DMS153 treated with DMSO at 0.1 percent for 48 hours (cell line): ENCODE results near the gene IMPDH1.

Experiments
- DNase-seq: peaks from one replicate; lab custom pipeline; 2025; ENCODE audit not compliant: unreplicated experiment; lab: John Stamatoyannopoulos, UW

Gene IMPDH1

DNA sequence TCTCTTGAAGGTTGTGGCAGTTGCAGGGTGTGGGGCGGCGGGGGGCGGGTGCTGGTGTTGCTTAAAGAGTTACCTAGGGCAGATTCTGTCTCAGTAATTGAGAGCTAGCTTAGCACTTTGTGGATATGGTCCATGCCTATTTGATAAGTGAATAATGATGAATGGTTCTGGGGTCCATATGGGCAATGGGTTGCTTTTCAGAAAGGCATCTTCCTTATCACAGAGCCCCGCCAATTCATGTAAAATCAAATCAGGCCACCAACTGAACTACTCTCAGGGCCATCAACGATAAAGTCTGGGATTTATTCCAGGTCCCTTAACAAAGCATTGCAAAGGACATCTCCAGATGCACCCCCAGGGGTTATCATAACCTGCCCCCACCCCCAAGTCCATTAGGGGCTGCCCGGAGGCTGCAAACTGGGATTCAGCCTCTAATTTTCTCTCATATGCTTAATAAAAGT lies 46.5 kb downstream of the IMPDH1 start:
- no peak for DNase-seq

DNA sequence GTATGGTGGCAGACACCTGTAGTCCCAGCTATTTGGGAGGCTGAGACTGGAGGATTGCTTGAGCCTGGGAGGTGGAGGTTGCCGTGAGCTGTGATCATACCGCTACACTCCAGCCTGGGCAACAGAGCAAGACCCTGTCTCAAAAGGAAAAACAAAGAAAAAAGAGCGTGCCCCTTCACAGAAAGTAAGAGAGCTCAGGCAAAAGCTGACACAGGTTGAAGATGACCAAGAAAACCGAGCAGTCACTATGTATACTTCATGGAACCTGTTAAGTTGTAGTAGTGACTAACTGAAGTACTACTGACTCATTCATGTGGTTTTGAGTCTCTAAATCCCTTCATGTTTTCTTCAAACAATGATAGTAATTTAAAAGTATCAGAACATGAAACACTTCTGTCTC lies 47.1 kb downstream of the IMPDH1 start:
- DNase-seq: no peak

DNA sequence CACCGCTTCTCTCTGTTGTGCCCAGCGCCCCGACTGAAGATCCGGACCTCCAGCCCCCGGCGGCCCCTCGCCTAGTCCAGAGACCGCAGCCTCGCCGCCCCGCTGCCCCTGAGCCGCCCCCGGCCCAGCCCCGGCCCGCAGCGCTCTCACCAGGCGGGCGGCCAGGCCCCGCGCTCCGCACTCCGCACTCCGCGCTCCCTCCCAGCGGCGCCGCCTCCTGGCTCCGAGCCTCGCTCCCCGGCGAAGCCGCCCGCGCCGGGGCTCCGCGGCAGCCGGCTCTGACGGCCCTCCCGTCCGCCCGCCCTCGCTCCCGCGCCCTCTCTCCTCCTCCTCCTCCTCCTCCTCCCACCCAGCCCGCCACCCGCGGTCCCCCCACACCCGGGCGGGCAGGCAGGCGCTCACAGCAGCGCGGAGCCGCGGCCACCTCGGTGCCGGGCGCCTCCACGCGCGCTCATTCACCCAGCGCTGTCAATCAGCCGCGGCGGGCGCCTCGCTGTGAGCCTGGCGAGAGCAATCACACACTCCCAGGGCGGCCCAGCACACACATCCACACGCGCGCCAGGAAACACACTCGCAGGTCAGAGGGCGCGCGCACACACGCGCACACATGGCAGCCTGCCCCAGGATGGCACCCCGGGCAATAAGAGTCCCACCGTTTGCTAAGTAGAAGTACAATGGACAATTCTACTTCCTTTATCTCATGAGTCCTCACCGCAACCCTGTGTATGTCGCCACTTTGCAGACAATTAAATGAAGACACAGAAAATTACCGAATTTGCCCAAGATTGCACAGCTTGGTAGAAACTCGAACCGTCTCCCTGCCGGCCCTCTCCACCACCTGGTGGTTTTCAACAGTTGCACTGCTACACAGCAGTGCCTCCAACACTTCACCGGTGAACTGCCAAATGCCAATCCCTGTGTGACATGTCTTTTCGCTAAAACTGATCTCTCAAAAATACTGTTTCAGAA lies 48.1 kb downstream of the IMPDH1 start, which contains the start of gene PRRT4:
TSS of gene PRRT4 (minus strand) at position 280 of the 969 bp plus-strand sequence.
- DNase-seq: no peak

DNA sequence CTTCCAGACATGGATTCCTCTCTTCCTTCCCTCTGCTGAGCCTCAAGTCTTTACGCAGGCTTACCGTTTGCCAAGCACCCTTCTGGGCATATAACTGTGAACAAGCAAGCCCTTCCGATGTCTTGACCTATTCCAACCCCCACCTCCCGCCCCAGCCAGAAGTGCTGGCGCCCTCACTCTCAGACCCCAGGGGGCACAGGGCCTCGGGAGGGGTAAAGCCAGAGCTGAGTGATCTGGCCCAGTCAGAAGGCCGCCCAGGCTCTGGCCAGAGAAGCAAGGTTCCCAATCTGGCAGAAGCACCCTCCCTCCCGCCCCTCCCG lies 49.5 kb downstream of the IMPDH1 start:
- no peak for DNase-seq

DNA sequence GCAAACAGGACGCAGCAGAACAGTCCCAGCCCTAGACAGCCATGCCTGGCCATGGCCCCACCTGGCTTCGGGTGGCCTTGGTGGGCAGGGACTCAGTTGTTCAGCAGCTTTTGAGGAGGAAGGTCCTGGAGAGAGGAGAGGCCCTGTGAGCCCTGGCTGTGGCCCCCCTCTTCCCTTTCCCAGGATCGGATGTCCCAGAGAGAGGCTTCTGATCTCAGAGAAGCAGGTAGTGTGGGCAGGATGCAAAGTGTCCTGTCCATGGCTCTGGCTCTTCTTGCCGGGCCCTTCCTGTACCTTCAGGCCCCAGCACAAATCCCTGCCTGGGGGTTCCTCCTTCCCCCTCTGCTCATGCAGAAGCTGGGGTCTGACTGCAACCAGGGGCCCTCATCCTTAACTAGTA lies 49.8 kb downstream of the IMPDH1 start:
- DNase-seq: no peak

- DNase-seq: no peak
These were observed 50.4 kb downstream of the IMPDH1 start for GRCh38 chr7:128359336-128359735.

GRCh38 chr7:128358233-128358632 lies 51.5 kb downstream of the IMPDH1 start:
- DNase-seq: no peak

GRCh38 chr7:128357217-128357613 lies 52.6 kb downstream of the IMPDH1 start:
- DNase-seq: no peak

DNA sequence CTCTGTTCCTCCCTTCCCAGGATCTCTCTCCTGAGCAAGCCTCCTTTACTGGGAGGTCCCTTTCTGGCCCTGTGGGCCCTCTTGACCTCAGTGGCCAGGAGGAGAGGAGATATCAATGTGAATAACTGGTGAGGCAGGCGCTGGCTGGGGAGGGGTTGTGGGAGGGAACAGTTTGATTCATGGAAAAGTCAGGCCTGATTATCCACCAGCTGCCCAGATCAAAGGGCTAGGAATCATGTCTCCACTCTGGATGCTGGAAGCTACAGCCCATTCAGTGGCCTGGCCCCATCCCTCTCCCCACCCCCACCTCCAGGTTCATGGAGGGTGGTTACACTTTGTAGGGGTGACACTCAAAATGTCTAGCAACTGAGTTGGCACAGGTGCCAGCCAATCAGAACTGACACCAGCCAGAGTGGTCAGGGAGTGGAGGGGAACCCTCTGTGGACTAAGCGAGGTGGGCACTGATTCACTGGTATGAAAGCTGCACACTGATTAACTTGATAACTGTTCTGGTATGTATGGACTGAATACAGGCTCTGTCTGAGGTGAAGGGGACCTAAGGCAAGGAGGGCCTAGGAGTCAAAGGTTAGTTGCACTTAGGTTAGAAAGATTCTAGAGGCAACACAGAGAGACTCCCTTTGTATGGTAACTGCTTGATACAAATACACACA lies 53.1 kb downstream of the IMPDH1 start:
- no peak for DNase-seq

- DNase-seq: no peak
These were observed 56.2 kb downstream of the IMPDH1 start for GRCh38 chr7:128353610-128354009.

- no peak for DNase-seq
These were observed 56.6 kb downstream of the IMPDH1 start for GRCh38 chr7:128353189-128353588.

GRCh38 chr7:128352636-128353035 lies 57.1 kb downstream of the IMPDH1 start:
- no peak for DNase-seq

DNA sequence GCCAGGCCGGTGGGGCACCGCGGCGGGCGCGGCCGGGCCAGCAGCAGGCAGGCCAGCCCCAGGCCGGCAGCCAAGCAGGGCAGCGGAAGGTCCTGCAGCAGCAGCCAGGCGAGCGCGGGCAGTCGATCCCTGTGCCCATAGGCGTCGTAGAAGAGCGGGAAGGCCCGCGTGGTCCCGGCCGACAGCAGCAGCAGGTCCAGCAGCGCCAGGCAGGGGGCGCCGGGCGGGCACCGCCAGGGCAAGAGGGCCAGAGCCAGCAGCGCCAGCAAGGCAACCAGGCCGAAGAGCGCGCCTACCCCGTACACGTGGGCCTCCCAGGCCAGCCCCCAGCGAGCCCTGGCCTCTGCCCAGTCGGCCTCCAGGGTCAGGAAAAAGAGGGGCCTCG lies 57.6 kb downstream of the IMPDH1 start:
- DNase-seq: no peak

DNA sequence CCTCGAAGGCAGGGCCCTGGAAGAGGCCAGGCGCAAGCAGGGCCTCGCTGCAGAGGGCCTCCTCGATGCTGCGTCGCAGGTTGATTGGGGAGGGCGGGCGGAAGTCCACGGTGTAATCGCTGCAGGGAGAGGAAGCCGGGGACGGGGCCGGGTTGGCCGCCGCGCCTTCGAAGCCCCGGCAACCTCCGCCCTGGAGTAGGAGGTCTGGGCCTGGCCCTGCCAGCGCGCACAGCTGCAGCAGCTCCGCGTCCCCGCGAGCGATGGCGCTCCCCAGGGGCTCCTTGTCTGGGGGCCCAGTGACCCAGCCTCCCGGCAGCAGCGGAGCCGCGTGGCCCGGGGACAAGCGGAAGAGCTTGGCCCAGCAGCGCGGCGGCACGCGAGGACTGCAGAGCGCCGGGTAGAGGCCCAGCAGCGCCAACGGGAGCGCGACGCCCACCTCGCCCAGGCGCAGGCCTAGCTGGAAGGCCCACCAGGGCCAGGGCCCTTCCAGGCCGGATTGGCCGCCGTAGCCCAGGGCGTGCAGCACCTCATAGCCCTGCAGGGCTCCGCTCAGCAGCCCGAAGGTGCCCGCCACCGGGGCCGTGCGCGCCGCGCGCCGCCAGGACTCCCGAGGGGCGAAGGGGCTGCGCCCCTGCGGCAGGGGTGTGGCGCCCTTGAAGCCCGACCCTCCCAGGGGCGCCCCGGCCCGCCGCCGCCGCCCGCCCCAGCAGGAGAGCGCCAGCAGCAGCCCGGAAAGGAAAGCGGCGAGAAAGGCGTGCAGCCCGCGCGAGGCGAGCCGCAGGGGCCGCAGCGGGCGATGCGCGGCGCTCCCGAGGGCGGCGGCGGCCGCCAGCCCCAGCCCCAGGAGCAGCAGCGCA lies 58.3 kb downstream of the IMPDH1 start:
- no peak for DNase-seq

- no peak for DNase-seq
These were observed 59.0 kb downstream of the IMPDH1 start for GRCh38 chr7:128350708-128351295.

- no peak for DNase-seq
These were observed 60.3 kb downstream of the IMPDH1 start for GRCh38 chr7:128349466-128349825.

GRCh38 chr7:128347647-128348097 lies 62.1 kb downstream of the IMPDH1 start:
- DNase-seq: peak; percentile 8

GRCh38 chr7:128344431-128344774 lies 65.4 kb downstream of the IMPDH1 start:
- DNase-seq: no peak

GRCh38 chr7:128343554-128344430 lies 66.0 kb downstream of the IMPDH1 start, which contains the start of gene RBM28:
Gene RBM28 (minus strand): TSS chr7:128343908. CDS start chr7:128343793, 115 bp downstream.
- DNase-seq: peak; percentile 83
